Measurements from ENCODE around the gene CCHCR1.
"Not testable (repeated sequence)": the region's sequence is repeated elsewhere in the genome, so short reads cannot be mapped to it uniquely, and the experiment has no call there.

Gene CCHCR1

DNA sequence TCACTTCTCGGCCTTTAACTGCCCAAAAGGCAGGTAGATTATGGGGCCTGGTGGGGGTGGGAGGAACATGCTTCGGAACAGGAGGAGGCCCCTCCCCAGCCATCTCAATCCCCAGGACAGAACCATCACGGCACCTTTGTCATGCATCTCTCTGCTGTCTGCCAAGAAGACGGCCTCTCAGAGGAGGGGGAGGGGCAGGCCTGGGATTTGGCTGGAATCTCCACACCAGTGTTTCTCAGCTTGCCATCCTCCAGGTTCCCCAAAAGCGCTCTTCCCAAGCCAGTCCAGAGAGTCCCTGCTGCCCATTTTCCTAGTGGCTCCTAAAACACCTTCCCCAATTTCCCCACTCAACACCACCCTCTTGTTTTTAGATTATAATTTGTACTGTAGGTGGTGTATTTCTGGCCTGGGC is 15.4 kb upstream of the CCHCR1 start:
- Histone ChIP-seq H3K4me1 (ENCODE audit: control insufficient read depth, low read depth, low read length) (peaks cover 14% of the 10 kb centered on the region), H3K79me2 (ENCODE audit: control insufficient read depth, insufficient read depth, low read length) (peaks cover 28% of the 10 kb centered on the region), H3K27ac (ENCODE audit: low read depth, low read length) (peak overlapping the region; percentile 93), H2BK120ac (ENCODE audit: low read depth, low read length) (peak overlapping the region; percentile 63), H3K18ac (ENCODE audit: low read length) (peak overlapping the region; percentile 91), H4K5ac (ENCODE audit: low read length) (no peak overlapping the region), H2BK15ac (replicated peaks; ENCODE audit: low read depth) (no peak overlapping the region), H3K23ac (ENCODE audit: low read length) (no peak overlapping the region), H3K4me3 (ENCODE audit: low read length) (no peak overlapping the region), H2AK5ac (ENCODE audit: low read length) (no peak overlapping the region), H3K56ac (ENCODE audit: low read length) (peak overlapping the region; percentile 92), H4K8ac (ENCODE audit: low read depth, low read length) (no peak overlapping the region), H3K4me2 (ENCODE audit: low read length) (peak overlapping the region; percentile 28), H3K4ac (ENCODE audit: low read depth, low read length) (peak overlapping the region; percentile 99), H3K9ac (ENCODE audit: low read length) (peak overlapping the region; percentile 73), H3K27me3 (ENCODE audit: insufficient read depth, low read length, poor library complexity) (no peaks in the 10 kb centered on the region), H2BK5ac (ENCODE audit: low read length) (peak overlapping the region; percentile 98), H3K36me3 (ENCODE audit: control insufficient read depth, insufficient read depth, low read length) (no peaks in the 10 kb centered on the region), H3K79me1 (ENCODE audit: low read length) (no peaks in the 10 kb centered on the region)
- peak; percentile 93 for DNase-seq
- no CpG with 5 or more reads among the region's 5 CpGs for WGBS (ENCODE audit: extremely low coverage, insufficient coverage, low lambda C conversion rate)

DNA sequence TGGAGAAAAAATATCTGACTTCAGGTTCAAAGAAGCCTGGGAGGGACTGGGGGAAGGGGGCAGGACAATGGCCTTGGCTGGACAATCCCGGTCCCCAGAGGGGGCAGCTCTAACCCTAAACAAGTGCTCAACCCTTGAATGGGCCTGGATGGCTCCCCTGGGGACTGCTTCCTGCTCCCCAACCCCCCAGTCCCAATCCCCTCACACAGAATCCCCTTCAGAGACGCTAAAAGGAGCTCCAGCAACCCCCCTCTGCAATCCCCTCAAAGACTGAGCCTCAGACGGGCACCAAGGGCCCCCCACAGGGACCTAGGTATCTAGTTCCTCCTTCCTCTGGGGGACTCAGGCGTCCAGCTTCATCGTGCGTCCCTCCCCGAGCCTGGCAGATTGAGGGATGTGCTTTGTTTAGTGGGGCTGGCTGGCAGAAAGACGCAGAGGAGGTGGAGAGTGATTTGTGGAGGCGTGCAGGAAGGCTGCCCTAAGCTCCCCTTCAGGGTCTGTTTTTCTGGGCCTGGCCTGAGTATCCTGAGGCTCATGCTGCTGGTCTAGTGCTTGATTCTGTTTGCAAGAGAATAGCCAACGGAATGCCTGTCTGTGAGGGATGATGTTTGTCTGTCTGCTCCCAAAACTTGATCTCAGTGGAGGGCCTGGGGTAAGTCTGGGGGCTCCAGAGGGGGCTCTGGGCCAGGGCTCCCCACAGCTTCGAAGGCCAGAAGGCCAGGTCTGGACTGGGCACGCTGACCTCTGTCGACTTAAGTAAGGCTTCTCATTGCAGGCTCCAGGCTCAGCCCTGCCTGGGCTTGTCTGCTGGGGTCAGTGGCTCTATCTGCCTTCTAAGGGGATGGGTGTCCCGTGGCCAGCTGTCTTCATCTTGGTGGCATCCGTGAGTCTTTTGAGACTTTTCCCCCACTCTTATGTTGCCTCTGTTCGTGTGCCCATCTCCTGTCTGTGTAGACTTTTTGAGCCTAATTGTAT is 14.6 kb upstream of the CCHCR1 start:
- Histone ChIP-seq H3K4me2 (ENCODE audit: low read length) (peak overlapping the region; percentile 28), H2BK120ac (ENCODE audit: low read depth, low read length) (peak overlapping the region; percentile 98), H3K18ac (ENCODE audit: low read length) (peak overlapping the region; percentile 91), H3K4me3 (ENCODE audit: low read length) (no peak overlapping the region), H3K9ac (ENCODE audit: low read length) (peak overlapping the region; percentile 73), H3K36me3 (ENCODE audit: control insufficient read depth, insufficient read depth, low read length) (no peaks in the 10 kb centered on the region), H3K79me1 (ENCODE audit: low read length) (no peaks in the 10 kb centered on the region), H3K4me1 (ENCODE audit: control insufficient read depth, low read depth, low read length) (peaks cover 14% of the 10 kb centered on the region), H2BK15ac (replicated peaks; ENCODE audit: low read depth) (peak overlapping the region; percentile 15), H2BK5ac (ENCODE audit: low read length) (peak overlapping the region; percentile 98), H4K5ac (ENCODE audit: low read length) (peak overlapping the region; percentile 16), H4K8ac (ENCODE audit: low read depth, low read length) (peak overlapping the region; percentile 69), H3K4ac (ENCODE audit: low read depth, low read length) (peak overlapping the region; percentile 99), H3K79me2 (ENCODE audit: control insufficient read depth, insufficient read depth, low read length) (peaks cover 34% of the 10 kb centered on the region), H3K56ac (ENCODE audit: low read length) (peak overlapping the region; percentile 92), H3K27ac (ENCODE audit: low read depth, low read length) (peak overlapping the region; percentile 93), H2AK5ac (ENCODE audit: low read length) (peak overlapping the region; percentile 71), H3K27me3 (ENCODE audit: insufficient read depth, low read length, poor library complexity) (no peaks in the 10 kb centered on the region), H3K23ac (ENCODE audit: low read length) (no peak overlapping the region)
- peak; percentile 83 for DNase-seq
- WGBS (ENCODE audit: extremely low coverage, insufficient coverage, low lambda C conversion rate), result no CpG with 5 or more reads among the region's 16 CpGs

DNA sequence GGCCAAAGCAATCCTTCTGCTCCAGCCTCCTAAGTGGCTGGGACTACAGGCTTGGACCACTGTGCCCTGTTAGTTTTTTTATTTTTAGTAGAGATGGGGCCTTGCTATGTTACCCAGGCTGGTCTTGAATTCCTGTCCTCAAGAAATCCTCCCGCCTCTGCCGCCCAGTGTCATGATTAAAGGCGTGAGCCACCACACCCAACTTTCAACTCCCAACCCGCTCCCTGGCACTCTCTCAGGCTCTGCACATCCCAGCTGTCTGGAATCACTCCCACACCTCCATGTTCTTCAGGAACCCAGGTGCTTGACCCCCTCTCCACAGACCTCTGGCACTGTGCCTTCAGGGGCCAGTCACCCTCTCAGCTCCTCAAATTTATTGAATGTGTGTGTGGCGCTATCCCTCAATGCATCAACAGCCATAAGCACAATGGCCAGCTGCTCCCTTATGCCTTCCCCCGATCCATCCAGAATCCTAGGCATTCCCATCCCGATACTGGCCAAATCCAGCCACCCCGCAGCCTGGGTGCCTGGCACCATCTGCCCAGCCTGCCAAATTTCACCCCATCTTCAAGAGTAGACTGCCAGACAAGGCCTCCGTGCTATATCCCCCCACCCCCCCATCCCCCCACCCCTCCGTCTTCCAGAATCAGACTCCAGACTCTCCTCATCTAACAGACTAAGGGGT is 13.5 kb upstream of the CCHCR1 start:
- Histone ChIP-seq H3K56ac (ENCODE audit: low read length) (peak overlapping the region; percentile 77), H3K79me2 (ENCODE audit: control insufficient read depth, insufficient read depth, low read length) (peaks cover 41% of the 10 kb centered on the region), H3K18ac (ENCODE audit: low read length) (peak overlapping the region; percentile 91), H3K27ac (ENCODE audit: low read depth, low read length) (peak overlapping the region; percentile 86), H3K23ac (ENCODE audit: low read length) (no peak overlapping the region), H3K27me3 (ENCODE audit: insufficient read depth, low read length, poor library complexity) (no peaks in the 10 kb centered on the region), H2BK15ac (replicated peaks; ENCODE audit: low read depth) (no peak overlapping the region), H3K79me1 (ENCODE audit: low read length) (no peaks in the 10 kb centered on the region), H2BK120ac (ENCODE audit: low read depth, low read length) (peak overlapping the region; percentile 98), H3K36me3 (ENCODE audit: control insufficient read depth, insufficient read depth, low read length) (no peaks in the 10 kb centered on the region), H4K5ac (ENCODE audit: low read length) (no peak overlapping the region), H3K4me3 (ENCODE audit: low read length) (no peak overlapping the region), H3K9ac (ENCODE audit: low read length) (peak overlapping the region; percentile 3), H3K4me2 (ENCODE audit: low read length) (no peak overlapping the region), H4K8ac (ENCODE audit: low read depth, low read length) (no peak overlapping the region), H2BK5ac (ENCODE audit: low read length) (peak overlapping the region; percentile 49), H3K4ac (ENCODE audit: low read depth, low read length) (peak overlapping the region; percentile 77), H2AK5ac (ENCODE audit: low read length) (peak overlapping the region; percentile 1), H3K4me1 (ENCODE audit: control insufficient read depth, low read depth, low read length) (peaks cover 14% of the 10 kb centered on the region)
- no CpG with 5 or more reads among the region's 10 CpGs for WGBS (ENCODE audit: extremely low coverage, insufficient coverage, low lambda C conversion rate)
- peak; percentile 47 for DNase-seq

DNA sequence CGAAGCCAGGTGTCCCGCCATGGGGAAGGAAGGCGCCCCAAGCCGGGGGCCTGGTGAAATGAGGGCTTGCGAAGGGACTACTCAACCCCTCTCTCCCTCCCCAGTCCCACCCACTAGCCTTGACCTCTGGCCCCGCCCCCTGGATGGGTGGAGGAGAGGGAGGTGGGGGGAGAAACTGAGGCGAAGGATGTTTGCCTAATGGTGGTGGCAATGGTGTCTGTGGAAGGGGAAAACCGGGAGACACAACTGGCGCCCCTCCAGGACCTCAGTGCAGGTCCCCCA is 12.9 kb upstream of the CCHCR1 start, which contains the start of gene POU5F1:
Gene POU5F1, minus strand, starts transcription at position 83 of the 282 bp plus-strand sequence. Its CDS starts 62 bp downstream, at position 21.
- Histone ChIP-seq H3K4me3 (ENCODE audit: low read length) (peak within 1 kb of the TSS; percentile 49), H4K8ac (ENCODE audit: low read depth, low read length) (no peak within 1 kb of the TSS), H3K23ac (ENCODE audit: low read length) (no peak within 1 kb of the TSS), H2AK5ac (ENCODE audit: low read length) (peak within 1 kb of the TSS; percentile 1), H2BK15ac (replicated peaks; ENCODE audit: low read depth) (no peak within 1 kb of the TSS), H2BK120ac (ENCODE audit: low read depth, low read length) (peak within 1 kb of the TSS; percentile 98), H3K4ac (ENCODE audit: low read depth, low read length) (peak within 1 kb of the TSS; percentile 77), H3K36me3 (ENCODE audit: control insufficient read depth, insufficient read depth, low read length) (peaks cover under 1% of the 10 kb centered on the region), H3K18ac (ENCODE audit: low read length) (peak within 1 kb of the TSS; percentile 91), H3K4me1 (ENCODE audit: control insufficient read depth, low read depth, low read length) (peaks cover 14% of the 10 kb centered on the region), H3K9ac (ENCODE audit: low read length) (peak within 1 kb of the TSS; percentile 72), H3K79me1 (ENCODE audit: low read length) (no peaks in the 10 kb centered on the region), H2BK5ac (ENCODE audit: low read length) (peak within 1 kb of the TSS; percentile 49), H3K27me3 (ENCODE audit: insufficient read depth, low read length, poor library complexity) (no peaks in the 10 kb centered on the region), H3K79me2 (ENCODE audit: control insufficient read depth, insufficient read depth, low read length) (peaks cover 45% of the 10 kb centered on the region), H3K4me2 (ENCODE audit: low read length) (peak within 1 kb of the TSS; percentile 53), H4K5ac (ENCODE audit: low read length) (no peak within 1 kb of the TSS), H3K56ac (ENCODE audit: low read length) (peak within 1 kb of the TSS; percentile 82), H3K27ac (ENCODE audit: low read depth, low read length) (peak within 1 kb of the TSS; percentile 86)
- WGBS (ENCODE audit: extremely low coverage, insufficient coverage, low lambda C conversion rate), result no CpG with 5 or more reads among the region's 9 CpGs
- DNase-seq, result peak; percentile 68

DNA sequence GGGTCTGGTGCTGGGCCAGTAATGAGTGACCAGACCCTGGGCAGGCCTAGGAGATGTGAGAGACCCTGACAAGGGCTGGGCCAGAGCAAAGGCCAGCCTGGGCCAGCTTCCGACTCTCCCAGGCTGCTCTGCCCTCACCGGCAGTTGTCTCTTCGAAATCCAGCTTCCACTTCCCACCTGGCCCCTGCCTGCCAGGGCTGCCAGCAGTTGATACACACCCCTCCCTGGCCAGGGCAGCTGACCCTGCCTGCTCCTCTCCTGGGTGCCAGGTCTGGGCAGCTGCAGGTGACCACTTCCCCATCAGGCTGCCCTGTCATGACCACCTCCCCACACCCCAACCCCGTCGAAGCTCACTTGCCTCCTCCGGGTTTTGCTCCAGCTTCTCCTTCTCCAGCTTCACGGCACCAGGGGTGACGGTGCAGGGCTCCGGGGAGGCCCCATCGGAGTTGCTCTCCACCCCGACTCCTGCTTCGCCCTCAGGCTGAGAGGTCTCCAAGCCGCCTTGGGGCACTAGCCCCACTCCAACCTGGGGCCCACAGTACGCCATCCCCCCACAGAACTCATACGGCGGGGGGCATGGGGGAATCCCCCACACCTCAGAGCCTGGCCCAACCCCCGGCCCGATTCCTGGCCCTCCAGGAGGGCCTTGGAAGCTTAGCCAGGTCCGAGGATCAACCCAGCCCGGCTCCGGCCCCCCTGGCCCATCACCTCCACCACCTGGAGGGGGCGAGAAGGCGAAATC is 12.4 kb upstream of the CCHCR1 start:
- H2AK5ac ChIP-seq (ENCODE audit: low read length); H4K8ac ChIP-seq (ENCODE audit: low read depth, low read length); H3K4ac ChIP-seq (ENCODE audit: low read depth, low read length); H2BK120ac ChIP-seq (ENCODE audit: low read depth, low read length); H4K5ac ChIP-seq (ENCODE audit: low read length); H3K79me1 ChIP-seq (ENCODE audit: low read length); H2BK5ac ChIP-seq (ENCODE audit: low read length); H2BK15ac ChIP-seq (replicated peaks; ENCODE audit: low read depth); H3K27me3 ChIP-seq (ENCODE audit: insufficient read depth, low read length, poor library complexity); DNase-seq; H3K23ac ChIP-seq (ENCODE audit: low read length); H3K36me3 ChIP-seq (ENCODE audit: control insufficient read depth, insufficient read depth, low read length): not testable (repeated sequence)
- peaks cover 14% of the 10 kb centered on the region for H3K4me1 ChIP-seq (ENCODE audit: control insufficient read depth, low read depth, low read length)
- H3K9ac ChIP-seq (ENCODE audit: low read length), result peak overlapping the region; percentile 72
- no CpG with 5 or more reads among the region's 23 CpGs for WGBS (ENCODE audit: extremely low coverage, insufficient coverage, low lambda C conversion rate)
- peak overlapping the region; percentile 49 for H3K4me3 ChIP-seq (ENCODE audit: low read length)
- H3K79me2 ChIP-seq (ENCODE audit: control insufficient read depth, insufficient read depth, low read length), result peaks cover 46% of the 10 kb centered on the region
- peak overlapping the region; percentile 53 for H3K4me2 ChIP-seq (ENCODE audit: low read length)
- peak overlapping the region; percentile 46 for H3K27ac ChIP-seq (ENCODE audit: low read depth, low read length)
- peak overlapping the region; percentile 82 for H3K56ac ChIP-seq (ENCODE audit: low read length)
- peak overlapping the region; percentile 91 for H3K18ac ChIP-seq (ENCODE audit: low read length)

All from mesendoderm (in vitro differentiated cells).